HL-60 (cell line): ENCODE results near the gene ZNF423.

Experiments used
- POLR2AphosphoS5 ChIP-seq: IDR thresholded peaks from 2 replicates; pipeline ENCODE4 v1.6.1; 2012; ENCODE audit warnings: low read depth
- TF ChIP-seq, protein P1 (sequence below): IDR thresholded peaks from one replicate; pipeline ENCODE4 v1.5.1; 2011; ENCODE audit warnings: low read length, control low read depth, inconsistent platforms; ENCODE audit not compliant: insufficient read depth

DNA sequence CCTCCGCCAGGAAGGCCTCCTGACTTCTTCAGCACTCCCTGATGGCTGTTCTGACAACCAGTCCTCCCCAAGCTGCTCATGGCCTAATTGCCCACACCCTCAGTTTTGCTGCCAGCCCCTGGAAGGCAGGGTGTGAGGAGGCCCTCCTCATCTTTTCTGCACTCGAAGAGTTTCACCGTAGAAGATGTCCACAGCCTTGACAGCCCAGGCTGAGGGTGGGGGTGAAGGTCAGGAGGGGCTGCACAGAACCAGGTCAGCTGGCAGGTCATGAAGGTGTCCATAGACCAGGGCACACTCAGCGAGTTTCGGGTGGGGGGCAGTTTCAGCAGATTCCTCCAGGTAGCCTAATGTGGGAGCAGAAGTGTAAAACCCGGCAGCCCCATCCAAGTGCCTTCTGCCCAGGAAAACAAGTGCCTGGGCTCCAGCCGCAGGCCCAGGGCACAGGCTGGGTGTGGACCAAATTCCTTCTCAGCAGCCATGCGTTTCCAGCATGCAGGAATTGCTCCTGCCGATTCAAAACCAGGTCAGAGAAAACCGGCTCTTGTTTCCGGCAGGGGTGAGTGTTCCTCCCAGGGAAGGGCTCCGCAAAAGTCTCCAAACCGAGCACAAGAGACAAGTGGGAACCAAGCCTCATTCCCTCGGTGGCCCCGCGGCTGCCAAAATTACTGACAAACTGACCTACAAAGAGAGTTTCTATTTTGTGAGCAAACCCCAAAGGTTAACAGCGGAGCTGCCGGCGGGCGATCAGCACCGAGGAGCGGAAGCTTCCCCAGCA is 253.5 kb downstream of the ZNF423 start:
- TF ChIP-seq, protein P1, sequence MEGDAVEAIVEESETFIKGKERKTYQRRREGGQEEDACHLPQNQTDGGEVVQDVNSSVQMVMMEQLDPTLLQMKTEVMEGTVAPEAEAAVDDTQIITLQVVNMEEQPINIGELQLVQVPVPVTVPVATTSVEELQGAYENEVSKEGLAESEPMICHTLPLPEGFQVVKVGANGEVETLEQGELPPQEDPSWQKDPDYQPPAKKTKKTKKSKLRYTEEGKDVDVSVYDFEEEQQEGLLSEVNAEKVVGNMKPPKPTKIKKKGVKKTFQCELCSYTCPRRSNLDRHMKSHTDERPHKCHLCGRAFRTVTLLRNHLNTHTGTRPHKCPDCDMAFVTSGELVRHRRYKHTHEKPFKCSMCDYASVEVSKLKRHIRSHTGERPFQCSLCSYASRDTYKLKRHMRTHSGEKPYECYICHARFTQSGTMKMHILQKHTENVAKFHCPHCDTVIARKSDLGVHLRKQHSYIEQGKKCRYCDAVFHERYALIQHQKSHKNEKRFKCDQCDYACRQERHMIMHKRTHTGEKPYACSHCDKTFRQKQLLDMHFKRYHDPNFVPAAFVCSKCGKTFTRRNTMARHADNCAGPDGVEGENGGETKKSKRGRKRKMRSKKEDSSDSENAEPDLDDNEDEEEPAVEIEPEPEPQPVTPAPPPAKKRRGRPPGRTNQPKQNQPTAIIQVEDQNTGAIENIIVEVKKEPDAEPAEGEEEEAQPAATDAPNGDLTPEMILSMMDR, result no peak
- TF ChIP-seq POLR2AphosphoS5, result no peak
